Panc1 (cell line): ENCODE measurements around the gene PBX1.

Experiments used
- CTCF ChIP-seq: fragments of 450-650 bp; IDR thresholded peaks from 2 replicates; pipeline ENCODE4 v1.5.1; 2017; ENCODE audit warnings: mild to moderate bottlenecking
- POLR2AphosphoS5 ChIP-seq: IDR thresholded peaks from 2 replicates; pipeline ENCODE4 v1.6.1; 2012; ENCODE audit warnings: mild to moderate bottlenecking, low read depth, low read length, moderate library complexity

GRCh38 chr1:164880644-164881043 lies 321.7 kb downstream of the PBX1 start:
- no peak for TF ChIP-seq POLR2AphosphoS5
- no peak for TF ChIP-seq CTCF
